ENCODE measurements around the gene BBIP1.

The BBIP1 gene, protein sequence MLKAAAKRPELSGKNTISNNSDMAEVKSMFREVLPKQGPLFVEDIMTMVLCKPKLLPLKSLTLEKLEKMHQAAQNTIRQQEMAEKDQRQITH

DNA sequence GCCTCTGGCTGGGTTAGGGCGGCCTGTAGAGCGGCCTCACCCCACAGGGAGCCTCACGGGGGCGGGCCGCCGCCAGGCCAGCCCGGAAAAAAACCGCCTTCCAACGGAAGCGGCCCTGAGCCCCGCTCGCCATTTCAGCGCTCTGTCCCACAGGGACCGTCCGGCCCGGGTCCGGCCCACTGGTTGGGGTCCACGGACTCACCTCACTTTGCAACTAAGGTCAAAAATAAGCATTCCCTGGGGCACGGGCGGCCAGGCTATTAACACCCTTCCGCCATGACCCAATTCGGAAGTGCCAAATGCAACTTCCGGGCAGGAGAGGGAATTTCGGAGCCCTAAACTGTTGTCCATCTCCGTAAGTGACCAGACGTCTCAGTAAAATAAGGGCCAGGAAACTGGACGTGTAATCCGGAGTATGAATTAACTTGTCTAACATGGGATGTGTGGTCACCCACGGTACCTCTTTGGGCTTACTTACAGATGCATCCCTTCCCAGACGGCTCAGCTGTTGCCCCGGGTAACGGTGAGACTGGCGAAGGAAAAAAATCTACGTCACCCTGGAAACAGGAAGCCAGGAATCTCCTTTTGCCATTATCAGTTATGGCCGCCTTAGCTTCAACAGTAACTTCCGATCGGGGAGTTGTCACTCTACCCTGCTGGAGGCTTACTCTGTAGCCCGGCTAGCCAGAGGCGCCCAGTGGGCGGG, at the start of gene BBIP1:
Gene BBIP1 (minus strand): TSS at position 538 of the 706 bp plus-strand sequence. CDS start 1,023 bp downstream, outside the sequence.
- peak; percentile 95 for DNase-seq (ENCODE audit: low read depth)

DNA sequence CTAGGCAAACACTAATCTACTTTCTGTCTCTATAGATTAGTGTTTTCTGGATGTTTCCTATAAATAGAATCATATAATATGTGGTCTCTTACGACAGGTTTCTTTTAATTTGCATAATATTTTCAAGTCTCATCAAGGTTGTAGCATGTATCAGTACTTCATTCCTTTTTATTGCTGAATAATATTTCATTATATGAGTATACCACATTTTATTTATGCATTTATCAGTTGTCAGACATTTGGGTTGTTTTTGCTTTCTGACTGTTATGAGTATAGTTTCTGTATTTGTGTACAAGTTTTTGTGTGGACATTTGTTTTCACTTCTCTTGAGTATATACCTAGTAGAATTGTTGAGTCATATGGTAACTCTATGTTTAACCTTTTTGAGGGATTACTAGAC, 48.7 kb upstream of the BBIP1 start:
- no peak for DNase-seq (ENCODE audit: low read depth)

DNA sequence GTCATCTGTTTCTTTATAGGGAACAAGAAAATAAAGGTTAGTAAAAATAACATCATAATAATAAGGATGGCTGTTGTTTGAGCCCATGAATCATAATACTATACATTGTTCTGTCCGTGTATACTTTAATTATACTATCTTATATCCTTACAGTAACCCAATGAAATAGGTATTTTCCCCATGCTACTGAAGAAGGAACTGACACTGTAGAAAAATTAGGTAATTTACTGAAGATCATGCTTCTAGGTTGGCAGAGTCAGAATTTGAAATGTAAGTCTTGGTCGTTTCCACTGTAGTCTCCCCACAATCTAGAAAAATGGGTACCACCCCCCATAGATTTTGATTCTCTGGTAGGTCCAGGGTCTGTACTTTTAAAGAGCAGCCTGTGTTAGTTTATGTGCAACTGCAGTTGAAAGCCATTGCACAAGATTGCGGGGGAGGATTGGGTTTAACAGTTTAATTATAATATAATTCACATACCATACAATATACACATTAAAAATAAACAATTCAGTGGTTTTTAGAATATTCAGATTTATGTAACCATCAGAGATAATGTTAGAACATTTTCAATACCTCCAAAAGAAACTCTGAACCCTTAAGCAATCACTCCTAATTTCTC, 48.1 kb upstream of the BBIP1 start:
- DNase-seq (ENCODE audit: low read depth), result no peak

DNA sequence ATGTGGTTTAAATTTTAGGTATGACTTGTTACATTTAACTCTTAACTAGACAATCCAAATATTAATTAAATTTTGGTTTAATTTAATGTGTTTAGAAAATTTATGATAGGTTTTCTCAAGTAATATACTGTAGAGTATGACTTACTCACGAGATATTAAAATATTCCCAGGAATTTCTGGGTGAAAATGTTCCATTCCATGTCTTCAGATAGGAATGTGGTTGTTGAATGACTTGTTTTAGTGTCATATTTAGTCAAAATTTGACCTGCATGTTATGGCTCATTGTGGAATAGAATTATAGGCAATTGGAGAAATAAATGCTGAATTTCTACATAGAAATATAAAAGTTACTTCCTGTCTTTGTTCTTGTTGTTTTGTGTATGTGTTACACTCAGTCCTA, 47.2 kb upstream of the BBIP1 start:
- DNase-seq (ENCODE audit: low read depth), result no peak

DNA sequence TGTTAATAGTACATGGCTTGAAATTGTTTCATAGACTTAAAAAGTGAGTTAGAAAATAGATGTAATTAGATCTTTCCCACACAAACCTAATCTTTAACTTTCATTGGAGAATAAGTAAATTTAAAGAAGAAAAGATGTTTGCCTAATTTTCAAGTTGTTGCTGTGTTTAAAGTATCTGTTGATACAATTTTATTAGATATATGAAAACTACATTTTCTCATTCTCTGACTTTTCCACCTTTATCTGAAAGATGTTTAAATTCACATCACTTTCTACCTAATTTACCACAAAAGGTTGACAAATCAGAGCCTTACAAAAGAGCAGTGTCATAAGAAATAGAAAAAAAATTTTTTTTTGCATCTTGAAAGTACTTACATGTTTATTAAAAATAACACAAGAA, 46.2 kb upstream of the BBIP1 start:
- no peak for DNase-seq (ENCODE audit: low read depth)

DNA sequence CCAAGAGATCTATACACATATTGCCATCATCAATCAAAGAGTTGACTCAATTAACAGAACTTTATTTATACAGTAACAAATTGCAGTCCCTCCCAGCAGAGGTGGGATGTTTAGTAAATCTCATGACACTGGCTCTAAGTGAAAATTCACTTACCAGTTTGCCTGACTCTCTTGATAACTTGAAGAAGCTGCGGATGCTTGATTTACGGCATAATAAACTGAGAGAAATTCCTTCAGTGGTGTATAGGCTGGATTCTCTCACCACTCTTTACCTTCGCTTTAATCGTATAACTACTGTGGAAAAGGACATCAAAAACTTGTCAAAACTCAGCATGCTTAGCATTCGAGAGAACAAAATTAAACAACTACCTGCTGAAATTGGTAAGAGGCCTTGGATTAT, 45.7 kb upstream of the BBIP1 start:
- no peak for DNase-seq (ENCODE audit: low read depth)

DNA sequence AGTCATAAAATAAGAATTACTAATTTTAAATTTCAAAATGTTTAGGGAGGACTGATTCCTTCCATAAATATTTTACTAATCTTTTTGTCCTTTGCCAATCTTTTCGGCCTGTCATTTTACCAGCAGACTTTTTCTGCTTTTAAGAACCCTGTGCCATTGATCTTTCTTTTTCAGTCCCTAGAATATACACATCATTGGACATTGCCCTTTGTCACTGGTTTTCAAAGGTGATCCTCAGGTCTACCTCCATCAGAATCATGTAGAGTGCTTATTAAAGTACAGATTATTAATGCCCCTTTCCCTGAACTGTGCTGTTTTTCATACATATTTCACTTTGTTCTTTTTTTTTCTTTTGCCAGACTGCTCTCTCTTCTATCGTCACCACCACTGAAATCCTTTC, 44.2 kb upstream of the BBIP1 start:
- DNase-seq (ENCODE audit: low read depth), result no peak

DNA sequence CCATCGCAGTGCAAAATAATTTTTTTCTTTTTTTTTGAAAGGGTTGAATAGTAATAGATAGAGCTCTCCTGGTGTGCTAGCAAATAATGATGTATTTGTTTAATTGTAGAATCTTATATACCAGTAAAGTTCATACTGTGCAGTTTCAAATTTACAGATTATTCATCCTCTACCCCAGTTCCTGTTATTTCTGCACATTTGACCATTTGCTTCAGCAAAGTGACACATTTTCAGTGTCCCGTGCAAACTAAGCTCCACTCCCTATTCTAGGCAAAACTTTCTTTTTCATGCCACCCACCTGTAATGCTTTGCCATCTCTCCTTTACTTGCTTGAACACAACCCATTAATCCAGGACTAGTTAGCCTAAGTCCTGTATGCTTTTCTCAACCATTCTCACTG, 43.5 kb upstream of the BBIP1 start:
- no peak for DNase-seq (ENCODE audit: low read depth)

DNA sequence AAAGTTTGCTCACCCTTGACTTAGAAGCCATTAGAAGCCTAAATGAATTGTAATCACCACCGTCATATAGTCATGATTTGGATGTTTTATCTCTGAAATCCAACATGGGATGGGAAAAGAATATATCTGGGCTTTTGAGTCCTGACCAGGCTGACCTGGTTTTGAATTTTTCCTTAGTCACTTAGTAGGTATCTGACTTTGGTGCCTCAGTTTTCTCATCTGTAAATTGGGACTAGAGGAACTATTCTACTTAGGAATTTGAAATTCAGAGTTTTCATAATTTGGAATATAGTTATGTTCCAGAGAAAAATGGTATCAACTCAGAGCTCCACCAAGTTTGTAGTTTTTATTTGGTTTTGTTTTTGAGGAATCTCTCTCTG, 41.3 kb upstream of the BBIP1 start:
- DNase-seq (ENCODE audit: low read depth), result no peak

DNA sequence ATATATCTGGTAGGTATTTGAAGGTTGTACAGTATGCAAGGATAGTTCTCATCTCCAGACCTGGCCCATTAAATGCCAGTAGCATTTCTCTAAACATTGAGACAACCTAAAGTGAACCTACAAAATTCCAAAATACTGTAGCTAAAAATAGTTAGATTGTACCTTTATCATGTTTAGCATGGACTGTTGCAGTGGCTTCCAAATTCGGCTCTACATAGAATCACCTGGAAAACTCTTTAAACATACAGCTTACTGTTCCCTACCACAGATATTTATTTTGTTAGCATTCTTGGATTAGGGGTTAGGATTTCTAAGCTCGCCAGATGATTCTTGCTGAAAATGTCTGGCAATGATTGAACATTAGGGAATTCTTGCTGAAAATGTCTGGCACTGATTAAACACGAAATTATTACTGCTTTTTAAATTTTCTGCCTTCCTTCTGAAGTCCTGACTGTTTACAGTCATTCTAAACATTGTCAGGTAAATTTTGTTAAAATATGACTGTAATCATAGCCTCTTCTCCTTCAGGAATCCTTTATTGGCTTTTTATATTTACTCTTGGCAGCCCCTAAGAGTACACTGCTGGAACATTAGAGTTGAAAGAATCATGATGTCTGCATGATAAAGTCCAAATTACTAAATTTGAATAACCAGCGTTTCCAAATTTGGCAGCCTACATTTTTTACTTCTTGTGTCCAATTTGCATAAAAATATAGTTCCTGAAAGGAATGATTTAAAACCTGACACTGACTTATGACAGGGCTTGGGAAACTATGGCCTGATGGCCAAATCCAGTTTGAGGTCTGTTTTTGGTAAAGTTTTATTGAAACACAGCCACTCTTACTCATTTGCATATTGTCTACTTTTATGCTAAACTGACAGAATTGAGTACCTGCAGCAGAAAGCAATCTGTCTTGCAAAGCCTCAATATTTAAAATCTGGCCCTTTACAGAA, 40.7 kb upstream of the BBIP1 start:
- DNase-seq (ENCODE audit: low read depth), result no peak

DNA sequence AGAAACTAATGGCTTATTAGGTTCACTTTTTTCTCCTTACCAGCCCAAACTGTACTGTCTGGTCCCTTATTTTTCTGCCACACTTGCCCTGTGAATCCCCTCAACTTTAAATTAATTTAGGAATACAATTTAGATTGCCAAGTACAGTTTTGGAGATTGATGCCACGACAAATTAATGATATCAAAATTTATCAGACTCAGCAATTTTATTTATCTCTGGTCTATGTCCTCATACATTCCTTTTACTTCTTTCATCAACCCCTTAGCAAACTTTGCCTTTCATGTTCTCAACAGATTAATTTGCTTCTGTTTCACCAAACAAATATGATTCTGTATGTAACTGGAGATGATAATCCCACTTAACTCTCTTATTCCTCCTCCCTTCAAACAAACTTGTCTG, 38.6 kb upstream of the BBIP1 start:
- DNase-seq (ENCODE audit: low read depth), result no peak

DNA sequence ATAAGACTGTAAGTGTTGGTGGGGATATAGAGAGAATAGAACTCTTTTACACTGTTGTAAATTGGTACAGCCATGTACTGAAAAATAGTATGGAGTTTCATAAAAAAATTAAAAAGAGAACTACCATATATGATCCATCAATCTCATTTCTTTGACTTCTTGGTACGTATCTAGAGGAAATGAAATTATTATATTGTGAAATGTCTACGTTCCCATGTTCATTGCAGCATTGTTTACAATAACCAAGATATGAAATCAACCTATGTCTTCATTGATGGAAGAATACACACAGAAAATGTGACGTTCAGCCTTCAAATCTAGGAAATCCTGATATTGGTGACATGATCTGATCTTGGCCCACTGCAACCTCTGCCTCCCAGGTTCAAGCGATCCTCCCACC, 32.4 kb upstream of the BBIP1 start:
- DNase-seq (ENCODE audit: low read depth), result no peak

DNA sequence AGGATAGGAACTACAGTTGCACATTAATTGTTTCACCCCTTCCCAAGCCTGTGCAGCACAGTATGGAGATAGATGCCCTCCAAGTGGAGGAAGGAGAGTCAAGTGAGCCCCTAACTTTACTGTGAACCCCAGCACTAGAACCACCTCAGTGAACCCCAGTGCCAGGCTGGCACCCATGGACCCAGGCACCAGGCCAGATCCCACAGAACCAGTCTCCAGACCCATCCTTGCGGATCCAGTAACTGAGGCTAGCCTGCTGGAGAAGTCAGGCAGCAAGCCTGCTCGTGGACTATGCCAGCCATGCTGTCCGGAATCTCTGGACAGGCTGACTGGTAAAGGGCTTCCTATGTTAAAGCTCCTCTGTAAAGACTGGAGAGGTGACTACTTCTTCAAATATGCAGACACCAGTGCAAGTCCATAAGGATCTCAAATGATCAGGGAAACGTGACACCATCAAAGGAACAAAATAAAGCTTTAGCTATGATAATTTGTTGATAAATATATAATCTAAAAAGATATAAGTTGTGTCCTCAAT, 28.1 kb upstream of the BBIP1 start:
- DNase-seq (ENCODE audit: low read depth), result no peak

DNA sequence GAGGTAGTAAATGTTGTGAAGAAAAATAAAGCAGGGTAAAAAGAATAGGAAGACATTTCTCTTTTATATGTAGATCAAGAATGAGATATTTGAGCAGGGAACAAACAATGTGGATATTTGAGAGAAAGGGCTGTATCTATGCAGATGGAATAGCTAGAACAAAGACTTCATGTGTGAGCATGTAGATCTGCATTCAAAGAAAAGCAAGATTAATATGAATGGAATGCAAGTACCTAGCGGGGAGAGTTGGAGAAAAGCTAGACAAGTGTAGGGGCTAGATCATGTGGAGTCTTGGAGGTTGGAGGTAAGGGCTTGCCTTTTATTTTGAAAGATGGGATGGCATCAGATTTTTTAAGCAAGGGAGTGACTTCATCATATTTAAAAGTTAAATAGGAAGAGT, 27.5 kb upstream of the BBIP1 start:
- DNase-seq (ENCODE audit: low read depth), result no peak

DNA sequence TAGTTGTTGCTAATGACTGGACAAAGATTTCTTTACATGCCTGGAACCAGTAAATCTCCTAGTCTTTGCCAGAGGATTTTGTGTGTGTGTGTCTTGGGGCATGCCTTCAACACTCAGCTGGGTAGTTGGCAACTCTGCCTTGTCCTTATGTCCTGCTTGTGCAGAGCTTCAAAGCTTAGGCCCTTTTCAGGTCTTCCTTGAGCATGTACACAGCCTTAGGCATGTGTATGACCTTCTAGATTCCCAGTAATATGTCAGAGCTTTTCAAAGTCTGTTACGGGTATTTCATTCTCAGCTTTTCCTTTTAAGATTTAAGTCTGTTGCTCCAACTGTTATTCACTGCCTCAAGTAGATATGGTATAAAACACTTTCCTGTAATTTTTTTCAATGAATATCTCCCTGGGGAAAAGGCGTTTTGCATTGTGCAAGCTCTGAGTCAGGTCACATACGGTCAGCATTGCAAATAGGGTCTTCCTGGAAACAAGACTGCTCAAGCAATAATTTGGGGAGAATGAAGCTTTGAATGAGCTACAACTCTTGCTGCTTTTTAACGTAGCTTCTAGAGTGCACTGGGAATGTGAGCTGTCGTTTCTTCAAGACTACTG, 25.9 kb upstream of the BBIP1 start:
- no peak for DNase-seq (ENCODE audit: low read depth)

DNA sequence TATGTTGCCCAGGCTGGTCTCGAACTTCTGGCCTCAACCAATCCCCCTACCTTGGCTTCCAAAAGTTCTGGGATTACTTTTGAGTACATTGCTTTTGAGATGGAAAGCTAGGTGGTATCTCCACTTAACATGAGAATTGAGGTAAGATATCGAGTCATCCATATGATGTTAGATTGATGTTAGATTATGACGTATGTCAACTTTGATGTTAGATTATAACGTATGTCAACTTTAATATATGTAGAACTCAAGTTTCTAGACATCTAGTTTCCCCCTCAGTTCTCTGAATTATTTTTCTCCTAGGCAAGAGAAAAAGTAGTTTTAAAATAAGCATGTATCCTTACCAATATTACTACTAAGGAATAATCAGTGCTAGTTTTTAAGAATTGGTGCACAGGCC, 20.4 kb upstream of the BBIP1 start:
- DNase-seq (ENCODE audit: low read depth), result no peak

DNA sequence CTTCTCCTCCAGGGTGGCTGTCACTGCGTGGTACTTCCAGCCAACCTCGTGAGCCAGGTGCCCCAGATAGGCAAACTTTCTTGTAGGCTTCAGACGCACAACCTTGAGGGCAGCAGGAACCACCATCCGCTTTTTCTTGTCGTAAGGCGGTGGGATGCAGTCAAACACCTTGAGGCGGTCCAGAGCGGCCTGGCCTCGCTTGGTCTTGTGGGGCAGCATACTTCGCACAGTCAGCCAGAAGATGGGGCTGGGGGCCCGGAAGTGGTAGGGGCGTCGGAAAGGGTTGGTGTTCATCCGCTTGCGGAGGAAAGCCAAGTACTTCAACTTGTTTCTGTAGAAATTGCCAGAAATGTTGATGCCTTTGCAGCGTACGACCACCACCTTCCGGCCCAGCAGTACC, 17.8 kb upstream of the BBIP1 start:
- no peak for DNase-seq (ENCODE audit: low read depth)

DNA sequence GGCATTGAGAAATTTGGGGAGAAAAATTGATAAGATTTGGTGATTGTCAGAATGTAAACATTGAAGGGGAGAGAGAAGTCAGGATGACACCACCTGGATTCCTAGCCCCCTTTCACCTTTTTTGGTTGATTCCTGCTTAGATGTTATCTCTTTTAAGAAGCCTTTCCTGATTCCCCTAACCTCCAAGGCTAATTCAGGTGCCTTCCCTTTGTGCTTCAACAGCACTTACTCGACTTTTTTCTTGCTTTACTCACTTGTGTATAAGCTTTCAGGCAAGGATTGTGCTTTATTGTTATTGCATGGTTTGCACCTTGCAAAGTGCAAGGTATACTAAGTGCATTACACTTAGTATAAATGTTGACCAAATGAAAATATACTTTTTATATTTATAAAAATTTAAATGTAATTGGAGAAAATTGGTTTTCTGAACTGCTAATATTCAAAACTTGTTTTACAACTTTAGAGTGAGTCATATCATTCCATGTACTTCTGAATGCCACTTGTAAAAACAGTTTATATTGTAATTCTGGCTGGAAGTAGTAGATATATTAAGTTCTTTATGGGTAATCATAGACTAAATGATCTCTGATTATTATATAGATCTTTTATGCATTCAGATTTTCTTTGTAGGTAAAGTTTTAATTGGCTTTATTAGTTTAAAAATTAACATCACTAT, 13.7 kb upstream of the BBIP1 start:
- DNase-seq (ENCODE audit: low read depth), result no peak

DNA sequence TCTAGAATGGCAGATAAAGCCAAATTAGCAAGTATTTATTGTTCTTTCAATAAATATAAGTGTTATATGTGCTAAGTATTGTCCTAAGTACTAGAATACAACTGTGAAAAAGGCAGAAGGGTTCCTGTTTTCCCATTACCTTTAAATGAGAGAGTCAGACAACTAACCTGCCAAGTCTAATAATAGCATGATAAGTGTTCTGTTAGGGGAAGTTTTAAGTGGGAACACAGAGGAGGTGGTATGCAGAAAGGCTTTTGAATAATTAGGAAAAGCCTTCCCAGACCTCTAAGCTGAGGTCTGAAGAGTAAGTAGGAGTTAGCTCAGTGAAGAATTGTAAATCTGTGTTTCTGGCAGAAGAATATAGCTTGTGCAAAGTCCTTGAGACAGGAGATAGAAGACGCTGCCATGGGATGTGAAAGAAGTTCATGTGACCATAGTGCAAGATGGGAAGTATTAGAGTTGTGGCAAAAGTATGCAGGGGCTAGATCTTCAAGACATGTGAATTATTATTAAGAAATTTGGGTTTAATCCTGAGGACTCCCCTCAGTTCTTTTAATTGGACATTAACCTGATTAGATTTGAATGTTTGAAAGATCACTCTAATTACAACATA, 12.9 kb upstream of the BBIP1 start:
- no peak for DNase-seq (ENCODE audit: low read depth)

DNA sequence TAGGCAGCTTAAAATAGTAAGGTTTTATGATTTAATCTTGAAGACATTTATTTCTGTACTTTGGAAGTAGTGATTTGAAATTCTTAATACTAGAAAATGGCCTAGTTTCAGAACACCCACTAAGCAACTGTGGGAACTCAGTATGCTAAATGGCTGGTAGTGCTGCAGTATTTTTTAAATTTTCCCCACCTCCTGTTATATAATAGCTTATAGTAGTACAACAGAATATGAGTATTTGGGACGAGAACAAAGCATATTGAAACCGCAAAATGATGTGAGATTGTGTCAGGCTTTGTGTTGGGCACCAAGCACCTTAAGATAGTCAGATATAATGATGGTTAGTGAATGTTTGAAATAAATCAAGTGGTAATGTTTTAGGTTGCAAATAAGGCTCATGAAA, 8.5 kb upstream of the BBIP1 start:
- DNase-seq (ENCODE audit: low read depth), result no peak

DNA sequence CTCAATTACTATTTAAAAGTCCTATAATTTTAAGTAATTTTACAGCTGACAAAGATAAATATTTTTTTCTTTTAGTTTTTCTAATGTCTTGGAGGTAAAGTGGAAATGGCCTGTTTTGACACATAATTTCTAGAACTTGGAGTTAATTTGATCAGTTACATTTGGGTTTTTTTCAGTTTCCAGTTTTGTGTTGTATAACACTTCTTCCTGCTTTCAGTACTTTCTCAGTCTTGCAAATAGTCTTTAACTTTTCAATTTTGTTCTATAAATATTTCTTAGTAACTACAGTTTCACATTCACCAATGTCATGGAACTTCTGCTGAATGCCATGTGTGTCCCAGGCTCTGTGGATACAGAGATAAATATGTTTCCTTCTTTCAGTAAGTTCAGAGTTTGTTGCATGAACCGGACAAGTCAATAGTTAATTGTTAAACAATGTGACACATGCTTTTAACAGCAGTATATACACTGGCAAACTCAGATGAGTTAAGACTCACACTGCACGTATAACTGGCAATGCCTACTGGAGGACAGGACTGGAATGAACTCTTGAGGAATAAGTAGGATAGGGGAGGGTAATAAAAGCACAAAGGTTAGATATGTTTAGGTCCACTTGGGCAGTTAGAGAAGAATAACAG, 5.0 kb upstream of the BBIP1 start:
- DNase-seq (ENCODE audit: low read depth), result no peak

All from stimulated activated CD8-positive, alpha-beta memory T cell treated with anti-CD3 and anti-CD28 coated beads, Interleukin-12 subunit alpha, Interleukin-12 subunit beta, amount 100 ng/mL, for 4 hours (primary cell).